GM19240 (cell line): ENCODE data around the gene CC2D1A.
A peak's percentile ranks its signal among the peaks of the same experiment; 100 is the strongest.

ENCODE experiments used
- DNase-seq: peaks from one replicate; pipeline ENCODE4 v3.0.0; 2011; ENCODE audit warnings: low spot score; ENCODE audit not compliant: insufficient read length

The CC2D1A gene

DNA sequence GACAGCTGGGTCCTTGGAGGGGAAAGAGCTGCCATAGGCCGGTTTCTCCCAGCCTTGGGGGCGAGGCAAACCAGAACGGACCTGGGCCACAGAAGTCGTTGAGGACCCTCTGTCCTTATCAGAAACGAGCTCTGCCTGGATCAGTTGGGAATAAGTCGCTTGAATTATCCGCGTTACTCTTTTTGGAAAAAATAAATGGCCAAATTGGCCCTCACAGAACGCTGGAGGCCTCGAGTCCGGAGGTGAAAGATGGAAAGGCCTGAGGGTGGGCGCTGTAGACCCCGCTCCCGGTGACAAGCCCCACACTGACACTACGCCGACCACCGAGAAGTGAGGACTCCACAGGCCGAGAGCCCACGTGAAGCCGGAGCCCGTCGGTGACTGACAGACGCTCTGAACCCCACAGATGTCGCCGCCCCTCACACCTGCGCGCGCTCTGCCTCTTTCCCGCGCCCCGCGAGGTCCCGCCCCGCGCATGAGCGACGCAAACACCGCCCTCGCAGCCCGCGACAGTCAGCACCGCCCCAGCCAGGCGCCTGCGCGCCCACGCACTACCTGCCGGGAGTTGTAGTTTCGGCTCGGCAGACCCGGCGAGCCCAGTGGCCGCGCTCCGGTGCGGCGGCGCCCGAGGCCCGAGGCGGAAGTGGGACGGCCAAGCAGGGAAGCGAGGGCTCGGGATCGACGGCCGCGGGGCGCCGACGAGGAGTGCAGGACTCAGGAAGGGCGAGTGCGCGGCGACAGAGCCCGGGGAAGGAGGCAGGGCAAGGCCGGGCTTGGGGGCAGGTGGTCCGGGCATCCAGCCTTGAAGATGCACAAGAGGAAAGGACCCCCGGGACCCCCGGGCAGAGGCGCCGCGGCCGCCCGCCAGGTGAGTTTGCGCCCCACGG is at the start of gene CC2D1A, which contains the start of gene BRME1:
CC2D1A (plus strand) TSS at position 568 of the 887 bp plus-strand sequence; CDS start at position 809, 241 bp downstream.
BRME1 (minus strand) TSS at position 484 of the 887 bp plus-strand sequence. CDS start 1,225 bp downstream, outside the sequence.
- peak; percentile 99 for DNase-seq

DNA sequence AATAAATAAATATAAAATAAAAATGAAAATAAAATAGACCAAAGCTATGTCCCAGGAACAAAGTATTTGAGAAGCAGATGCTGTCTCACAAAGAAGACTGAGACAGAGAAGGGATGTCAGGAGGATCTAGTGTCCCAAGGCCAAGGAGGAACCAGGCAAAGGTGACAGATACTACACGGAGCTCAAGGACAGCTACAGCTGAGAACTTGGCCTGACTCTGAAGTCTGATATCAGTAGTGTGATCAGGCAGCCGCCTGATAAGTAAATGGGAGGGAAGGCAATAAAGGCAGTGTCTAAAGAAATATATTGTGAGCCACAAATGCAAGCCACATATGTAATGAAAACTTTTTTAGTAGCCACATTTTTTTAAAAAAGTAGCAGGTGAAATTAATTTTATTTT is 49.5 kb upstream of the CC2D1A start:
- DNase-seq: no peak

DNA sequence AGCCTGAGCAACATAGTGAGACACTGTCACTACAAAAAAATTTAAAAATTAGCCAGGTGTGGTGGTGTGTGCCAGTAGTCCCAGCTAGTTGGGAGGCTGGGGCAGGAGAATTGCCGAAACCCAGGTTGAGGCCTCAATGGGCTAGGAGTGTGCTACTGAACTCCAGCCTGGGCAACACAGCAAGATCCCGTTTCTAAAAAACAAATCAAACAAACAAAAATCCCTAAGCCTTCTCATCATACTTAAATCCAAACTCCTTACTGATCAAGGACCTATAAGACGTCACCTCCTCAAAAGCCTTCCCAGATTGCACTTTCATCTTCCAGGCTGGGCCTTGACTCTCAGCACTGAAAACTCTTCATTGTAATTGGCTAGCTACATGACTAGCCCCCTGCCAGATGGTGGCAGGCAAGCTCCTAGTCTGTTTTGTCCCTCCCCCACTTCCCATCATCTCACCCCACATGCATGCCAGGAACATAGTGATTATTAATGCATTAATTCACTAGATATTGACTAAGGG is 46.6 kb upstream of the CC2D1A start:
- no peak for DNase-seq

DNA sequence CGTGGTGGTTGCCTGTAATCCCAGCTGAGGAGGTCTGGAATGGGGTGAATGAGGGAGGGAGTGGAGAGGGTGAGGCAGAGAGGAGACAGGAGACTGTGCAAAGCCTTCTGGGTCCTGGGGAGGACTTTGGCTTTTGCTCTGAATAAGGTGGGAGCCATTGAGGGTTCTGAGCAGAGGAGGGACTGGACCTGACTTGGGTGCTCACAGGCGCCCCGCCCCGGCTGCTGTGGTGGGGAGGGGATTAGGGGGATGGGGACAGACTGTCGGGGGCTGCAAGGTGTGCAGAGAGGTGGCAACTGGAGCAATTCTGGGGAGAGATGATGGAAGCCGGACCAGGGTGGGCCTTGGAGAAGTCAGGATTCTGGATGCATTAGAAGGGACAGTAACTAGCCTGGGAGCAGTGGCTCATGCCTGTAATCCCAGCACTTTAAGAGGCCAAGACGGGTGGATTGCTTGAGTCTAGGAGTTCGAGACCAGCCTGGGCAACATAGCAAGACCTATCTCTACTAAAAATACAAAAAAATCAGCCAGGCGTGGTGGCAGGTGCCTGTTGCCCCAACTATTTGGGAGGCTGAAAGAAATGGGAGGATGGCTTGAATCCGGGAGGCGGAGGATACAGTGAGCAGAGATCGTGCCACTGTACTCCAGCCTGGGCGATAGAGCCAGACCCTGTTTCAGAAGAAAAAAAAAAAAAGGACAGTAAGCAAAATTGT is 45.2 kb upstream of the CC2D1A start:
- DNase-seq: no peak

DNA sequence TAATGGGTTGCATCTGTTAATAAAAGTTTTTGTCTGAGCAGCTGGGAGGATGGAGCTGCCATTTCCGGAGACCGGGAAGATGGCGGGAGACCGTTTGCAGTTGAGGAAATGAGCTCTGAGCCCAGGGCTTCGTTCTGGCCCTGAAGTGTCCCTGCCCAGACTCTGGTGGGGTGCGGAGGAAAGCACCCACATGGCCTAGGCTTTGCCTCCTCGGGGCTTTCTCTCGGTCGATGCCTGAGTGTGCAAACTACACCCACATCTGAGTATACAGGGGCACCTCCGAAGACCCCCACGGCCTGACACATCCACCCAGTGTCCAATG is 44.6 kb upstream of the CC2D1A start:
- DNase-seq: no peak

DNA sequence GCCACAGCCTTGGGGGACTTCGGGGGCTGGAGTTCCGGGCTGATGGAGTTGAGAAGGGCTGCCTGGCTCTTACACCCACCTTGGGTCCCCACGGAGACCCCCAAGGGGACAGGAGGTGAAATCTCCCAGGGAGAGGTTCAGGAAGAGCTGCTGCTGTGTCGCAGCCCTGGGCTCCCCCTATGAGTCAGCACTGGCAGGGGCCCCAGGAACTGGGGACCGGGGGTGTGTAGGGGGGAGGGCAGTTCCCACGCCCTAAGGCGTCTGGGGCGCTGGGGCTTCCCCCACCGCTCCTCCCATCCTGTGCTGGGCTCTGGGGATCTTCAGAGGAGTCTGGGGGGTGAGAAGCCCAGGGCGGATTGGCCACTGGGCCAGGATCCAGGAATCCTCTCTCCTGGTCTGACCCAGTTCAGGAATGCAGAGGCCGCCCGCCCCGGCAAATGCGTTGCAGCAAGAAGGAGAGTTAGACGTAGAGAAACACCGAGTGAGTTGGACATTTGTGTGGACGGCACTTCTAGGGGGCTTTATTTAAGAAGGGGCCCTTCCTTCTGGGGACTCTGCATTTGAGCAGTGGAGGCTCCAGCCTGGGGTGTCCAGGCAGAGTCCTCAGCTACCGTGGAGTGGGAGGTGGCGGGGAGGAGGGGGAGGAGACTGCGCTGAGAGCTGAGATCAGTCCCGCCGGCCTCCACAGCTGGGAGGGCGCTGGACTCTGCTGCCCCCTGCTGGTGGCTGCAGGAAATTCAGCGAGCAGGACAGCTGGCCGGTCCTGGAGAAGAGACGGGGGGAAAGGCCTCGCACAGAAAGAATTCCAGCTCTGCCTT is 44.1 kb upstream of the CC2D1A start:
- DNase-seq: peak; percentile 99

DNA sequence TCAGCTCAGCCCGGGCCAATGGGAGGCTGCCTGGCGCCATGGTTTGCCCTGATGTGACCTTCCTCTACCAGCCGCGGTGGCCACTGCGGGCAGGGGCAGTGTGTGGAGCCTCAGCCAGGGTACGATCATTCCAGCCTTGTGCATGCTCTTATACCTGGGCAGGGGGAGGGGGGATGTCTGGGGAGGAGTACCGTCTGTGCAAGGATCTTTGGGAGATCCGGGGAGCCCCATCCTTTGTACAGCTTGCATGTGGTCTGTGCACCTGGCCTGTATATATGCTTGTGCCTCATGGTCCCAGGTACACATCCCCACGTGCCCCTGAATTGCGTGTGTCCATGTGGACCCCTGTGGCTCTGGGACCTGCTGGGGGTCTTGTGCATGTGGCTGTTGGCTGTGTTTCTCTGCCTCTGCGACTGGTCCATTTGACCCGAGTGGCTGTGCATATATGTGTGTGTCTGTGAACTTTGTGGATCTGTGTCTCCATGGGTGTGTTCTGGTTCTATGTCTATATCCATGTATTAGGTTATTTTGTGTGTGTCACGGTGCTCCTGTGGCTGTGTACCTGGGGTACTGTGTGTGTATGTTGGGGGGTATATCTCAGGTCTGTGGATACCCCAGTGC is 41.8 kb upstream of the CC2D1A start:
- DNase-seq: no peak

DNA sequence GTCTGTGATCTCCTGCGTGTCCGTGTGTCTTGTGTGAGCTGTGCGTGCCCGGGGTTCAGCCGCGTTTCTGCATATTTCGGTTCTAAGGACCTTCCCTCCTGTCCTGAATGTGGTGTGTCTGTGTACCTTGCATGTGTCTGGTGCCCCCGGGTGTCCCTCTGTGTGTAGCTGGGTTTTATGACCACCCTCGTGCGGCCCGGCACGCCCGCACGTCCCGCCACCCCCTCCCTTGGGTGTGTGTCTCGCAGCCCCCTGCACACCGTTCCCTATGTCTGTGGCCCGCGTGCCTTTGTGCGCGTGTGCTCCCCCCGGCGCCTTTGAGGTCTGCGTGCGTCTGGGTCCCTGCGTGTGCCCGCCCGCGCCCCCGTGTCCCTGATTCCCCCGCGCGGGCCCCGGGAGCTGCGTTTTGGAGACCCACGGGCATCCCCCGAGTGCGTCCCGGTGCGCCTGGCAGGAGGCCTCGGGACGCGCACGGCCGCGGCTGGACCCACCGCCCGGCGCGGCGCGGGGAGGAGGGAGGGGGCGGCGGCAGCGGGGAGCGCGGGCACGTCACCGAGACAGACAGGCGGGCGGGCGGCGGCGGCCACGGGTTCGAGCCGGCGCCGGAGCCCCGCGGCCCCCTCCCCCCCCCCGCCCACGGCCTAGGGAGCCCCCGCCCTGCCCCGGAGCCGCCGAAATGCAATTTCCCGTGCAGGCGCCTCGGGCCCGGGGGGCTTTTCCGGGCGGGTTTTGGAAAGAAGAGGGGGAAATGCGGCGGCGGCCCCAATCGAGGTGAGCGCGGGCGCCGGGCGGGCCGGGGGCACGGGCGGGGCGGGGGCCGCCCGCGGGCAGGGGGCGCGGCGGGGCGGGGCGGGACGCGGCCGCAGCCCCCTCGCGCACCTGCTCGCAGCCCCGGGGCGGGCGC is 41.1 kb upstream of the CC2D1A start:
- DNase-seq: no peak

DNA sequence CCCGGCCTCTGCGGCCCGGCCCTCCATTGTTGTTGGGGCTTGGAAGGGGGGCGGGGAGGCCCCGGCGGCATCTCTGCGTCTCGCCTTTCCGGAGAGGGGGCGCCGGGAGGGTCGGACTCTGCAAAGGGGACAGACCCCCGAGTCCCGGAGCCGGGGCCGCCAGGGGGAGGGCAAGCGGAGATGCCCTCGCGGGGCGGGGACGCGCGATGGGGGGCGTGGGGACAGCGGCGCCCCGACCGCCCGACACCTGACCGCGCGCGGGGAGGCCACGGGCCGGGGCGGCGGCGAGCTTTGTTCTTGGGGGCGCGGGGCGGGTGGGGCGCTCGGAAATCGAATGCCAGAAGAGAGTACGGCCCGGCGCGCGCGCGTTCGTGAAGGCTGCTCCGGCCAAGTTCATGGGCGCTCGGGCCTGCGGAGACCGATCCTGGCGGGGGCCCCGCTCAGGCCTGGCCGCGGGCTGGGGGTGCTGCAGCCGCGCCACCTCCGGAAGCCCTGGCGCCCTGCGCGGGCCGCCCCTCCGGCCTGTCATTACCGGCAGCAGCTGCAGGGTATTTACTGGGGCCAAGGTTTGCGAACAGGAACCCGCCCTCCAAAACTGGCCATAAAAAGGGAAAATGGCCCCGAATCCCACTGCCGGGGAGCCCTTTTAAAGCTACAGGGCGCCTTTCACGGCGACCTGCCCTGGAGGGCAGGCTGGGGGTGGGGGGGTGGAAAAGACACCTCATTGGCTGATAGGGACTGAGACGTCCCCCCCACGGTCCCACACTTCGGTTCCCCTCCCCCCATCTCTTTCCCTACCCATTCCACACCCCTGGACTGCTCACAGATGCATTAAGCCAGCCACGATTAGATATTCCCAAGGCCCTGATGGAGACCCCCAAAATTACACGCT is 40.2 kb upstream of the CC2D1A start:
- no peak for DNase-seq

DNA sequence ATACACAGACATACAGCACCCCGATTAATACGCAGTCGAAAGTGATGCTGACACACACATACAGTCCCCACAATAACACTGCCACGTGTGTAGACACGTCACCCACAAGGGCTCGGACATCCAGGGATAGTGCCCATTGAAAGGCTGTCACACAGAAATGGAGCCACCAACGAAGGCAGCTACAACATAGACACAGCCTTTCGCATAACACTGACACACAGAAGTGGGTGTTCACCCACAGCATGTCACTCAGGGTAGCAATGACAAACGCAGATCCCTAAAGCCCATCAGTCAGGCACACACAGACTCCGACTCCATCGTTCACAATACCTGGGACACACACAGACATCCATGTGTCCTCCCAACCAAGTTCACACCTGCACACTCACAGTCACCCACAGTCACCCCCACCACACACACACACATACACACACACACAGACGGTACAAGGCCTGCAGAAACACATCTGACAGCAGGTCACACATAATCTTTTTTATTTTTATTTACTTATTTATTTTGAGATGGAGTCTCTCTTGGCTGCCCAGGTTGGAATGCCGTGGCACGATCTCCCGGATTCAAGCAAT is 39.4 kb upstream of the CC2D1A start:
- no peak for DNase-seq

DNA sequence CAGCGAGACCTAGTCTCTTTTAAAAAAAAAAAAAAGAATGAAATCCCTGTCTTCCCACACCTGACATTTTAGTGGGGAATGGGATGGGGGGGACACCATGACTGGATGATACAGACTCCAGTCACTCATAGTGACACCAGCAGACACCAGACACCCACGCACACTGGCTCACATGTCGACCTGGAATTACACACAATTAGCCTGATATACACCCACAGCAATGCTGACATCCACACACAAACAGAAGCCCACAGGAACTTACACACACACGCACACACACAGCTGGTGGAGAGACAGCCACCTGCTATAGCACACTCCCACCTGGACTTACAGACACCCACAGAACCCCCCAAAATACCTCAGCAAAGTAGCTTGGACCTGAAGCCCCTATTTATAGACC is 37.3 kb upstream of the CC2D1A start:
- DNase-seq: no peak

DNA sequence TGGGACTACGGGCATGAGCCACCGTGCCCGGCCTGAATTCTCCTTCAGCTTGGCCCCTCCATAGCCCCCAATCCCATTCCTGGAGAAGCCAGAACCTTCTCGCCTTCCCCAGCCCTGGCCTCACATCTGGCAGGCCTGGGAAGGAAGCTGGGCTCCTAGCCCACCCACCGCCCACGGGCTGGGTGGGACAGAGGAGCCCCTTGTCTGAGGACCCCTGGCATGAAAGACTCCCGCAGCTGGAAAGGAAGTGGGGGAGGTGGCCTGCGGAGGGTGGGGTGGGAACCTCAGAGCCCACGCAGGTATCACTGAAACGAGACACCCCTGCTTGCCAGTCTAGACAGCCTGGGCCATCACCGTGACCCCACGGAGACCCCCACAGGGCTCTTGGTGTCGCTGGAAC is 36.7 kb upstream of the CC2D1A start:
- DNase-seq: no peak

DNA sequence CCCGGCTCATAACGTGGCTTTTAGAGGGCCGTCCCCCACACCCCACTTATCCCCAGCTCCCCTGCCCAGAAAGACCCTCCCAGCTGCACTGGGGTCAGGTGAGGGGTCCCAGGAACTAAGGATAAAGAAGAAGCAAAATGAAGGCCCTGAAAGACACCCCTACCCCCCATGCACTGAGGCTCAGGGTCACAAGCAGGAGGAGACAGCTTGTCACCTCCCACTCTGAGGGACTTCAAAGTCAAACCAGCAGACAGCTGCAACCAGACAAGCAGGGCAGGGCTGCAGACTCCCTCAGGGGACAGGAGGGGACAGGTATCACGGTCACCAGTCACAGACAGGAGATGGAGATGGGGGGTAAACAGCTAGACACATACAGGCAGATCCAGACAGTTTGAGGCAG is 35.1 kb upstream of the CC2D1A start:
- DNase-seq: no peak

DNA sequence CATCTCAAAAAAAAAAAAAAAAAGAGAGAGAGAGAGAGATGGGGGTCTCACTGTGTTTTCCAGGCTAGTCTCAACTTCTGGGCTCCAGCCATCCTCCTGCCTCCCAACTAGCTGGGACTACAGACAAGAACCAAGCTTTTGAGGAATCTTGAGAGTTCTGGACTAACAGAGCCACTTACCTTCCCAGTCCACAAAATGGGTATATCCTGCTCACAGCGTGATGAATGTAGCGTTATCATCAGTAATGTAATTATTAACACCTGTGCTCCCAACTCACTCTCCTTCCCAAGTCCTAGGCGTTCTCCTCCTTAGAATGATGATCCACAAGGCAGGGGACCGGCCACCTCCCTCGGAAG is 33.7 kb upstream of the CC2D1A start:
- DNase-seq: no peak

DNA sequence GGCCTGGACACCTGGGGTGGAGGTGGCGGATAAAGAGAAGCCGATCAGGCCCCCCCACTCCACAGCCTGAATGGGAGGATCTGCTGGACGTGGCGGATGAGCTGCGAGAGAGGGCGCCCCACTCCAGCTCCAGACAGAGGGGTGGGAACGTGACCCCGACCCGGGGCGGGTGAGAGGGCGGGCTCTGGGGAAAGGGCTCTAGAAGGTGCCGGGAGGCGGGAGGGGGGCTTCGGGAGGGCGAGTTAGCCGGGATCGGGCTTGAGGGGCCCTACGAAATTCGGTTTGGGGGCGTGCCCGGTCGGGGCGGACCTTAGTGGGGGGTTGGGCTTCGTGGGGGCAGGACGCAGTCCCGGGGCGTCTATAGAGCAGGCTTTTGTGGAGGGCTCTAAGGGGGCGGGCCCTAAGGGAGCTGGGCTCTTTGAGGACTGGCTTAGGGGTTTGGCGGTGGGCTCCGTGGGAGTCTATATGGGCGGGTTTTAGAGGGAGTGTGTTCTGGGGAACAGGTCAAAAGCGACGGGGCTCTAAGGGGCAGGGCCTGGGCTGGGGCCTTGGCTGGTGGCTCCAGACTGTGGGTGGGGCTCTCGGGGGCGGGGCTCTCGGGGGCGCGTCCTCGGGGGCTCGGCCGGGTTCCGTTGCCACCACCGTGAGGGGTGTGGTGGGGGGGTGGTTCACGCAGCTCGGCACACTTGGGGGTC is 33.2 kb upstream of the CC2D1A start:
- DNase-seq: no peak

DNA sequence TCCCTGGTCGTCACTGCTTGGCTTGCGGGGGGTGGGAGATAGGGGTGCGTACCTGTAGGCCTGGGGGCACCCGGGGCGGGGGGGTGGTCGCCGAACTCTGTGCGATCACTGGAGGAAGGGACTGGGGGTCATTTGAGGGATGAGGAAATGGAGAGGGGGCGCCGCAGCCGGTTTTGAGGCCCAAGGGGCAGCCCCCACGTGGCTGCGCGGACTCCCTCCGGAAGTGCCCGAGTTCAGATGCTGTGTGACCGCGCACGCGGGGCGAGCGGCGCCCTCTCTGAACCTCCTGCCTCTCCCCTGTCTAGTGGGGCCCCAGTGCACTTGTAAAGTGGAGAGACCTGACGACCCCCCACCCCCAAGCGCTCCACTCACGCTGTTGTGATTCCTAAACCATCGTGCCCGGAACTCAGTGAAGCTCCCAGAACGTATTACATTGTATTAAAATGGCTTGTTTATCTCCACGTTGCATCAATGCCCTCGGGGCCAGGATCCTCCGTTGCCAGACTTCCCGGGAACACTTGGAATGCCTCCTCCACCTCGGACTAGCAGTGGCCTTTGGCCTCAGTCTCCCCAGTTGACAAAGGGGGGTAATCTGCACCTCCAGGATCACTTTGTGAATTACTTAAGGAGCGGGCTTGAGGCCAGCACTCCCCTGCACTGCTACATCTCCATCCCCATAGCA is 32.0 kb upstream of the CC2D1A start:
- no peak for DNase-seq

DNA sequence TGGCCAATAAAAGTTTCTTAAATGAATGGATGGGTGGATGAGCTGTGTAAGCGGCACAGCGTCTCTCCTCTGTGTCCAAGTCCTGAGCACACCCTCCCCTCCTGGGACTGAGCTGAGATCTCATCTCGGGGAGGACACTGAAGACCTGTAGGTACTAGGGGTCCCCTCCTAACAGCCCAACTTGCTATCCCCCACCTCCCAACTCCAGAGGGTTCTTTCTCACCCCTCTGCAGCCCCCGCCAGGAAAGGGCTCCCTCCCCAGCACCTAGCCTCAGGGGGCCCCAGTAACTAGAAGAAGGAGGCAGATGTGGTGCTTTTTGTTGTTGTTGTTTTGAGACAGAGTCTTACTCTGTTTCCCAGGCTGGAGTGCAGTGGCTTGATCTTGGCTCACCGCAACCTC is 30.2 kb upstream of the CC2D1A start:
- no peak for DNase-seq

DNA sequence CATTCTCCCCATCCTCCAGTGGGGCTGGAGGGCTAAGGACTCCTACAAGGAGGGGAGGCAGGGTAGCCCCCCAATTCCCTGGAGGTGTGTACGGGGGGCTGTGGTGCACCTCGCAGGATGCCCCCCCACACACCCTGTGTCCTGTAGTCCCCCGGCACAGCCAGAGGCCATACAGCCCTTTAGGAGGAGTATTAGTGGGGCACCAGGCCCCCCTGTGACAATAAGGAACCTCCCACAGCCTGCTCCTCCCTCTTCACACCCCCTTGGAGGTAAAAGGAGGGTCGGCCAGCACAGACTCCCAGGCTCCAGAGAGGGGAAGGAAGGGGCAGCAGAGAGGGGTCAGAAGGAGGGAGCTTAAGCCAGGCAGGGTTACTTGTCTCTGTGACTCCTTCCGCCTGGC is 29.2 kb upstream of the CC2D1A start, which contains the start of gene NANOS3:
NANOS3 (plus strand) TSS at position 301 of the 400 bp plus-strand sequence. CDS start 115 bp downstream, outside the sequence.
- no peak for DNase-seq
